ENCODE data around the gene ROPN1.

DNA sequence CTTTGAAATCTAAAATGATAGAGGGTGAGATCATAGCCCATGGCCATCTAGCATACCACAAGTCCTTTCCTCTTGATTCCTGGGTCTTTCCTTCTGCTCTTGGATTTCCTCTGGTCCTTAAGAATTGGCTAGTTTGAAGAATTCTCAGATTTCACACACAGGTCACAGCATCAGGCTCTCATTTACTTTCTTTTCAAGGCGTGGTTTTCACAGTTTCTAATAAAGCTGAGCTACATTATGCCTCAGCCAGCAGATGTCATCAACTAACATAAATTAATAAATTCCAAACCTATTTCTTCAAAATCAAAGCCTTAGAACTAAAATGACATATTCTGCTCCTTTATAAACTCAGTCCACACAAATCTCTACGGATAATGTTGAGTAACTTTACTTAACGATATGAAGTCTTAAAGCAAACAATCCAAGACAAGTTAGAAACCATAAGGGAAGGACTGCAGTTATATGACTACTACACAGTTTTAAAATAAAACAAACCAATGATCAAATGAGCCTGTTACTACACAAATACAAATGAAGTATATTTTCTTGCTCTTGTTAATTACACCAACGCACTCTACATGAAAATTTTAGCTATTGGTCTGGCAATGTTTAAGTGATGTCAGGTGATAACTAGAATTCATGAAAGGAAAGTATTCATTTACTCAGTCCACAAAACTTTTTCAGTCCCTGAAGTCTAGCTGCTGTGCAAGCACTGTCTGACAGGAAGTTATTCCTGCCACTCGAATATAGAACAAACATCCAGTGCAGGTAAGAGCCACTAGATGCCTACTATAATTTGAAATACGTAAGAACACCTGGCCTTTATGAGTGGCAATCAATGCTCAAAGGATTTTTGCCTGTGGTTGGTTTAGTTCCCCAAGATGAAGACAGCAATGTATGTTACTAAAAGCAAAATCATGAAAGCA lies 40.1 kb downstream of the ROPN1 start:
- TF ChIP-seq EZH2phosphoT487 (IDR thresholded peaks at IDR 0.05; ENCODE audit: insufficient read depth, low read depth) (no peak), EZH2 (IDR thresholded peaks at IDR 0.05; ENCODE audit: insufficient read depth, poor library complexity, severe bottlenecking) (no peak)

Measured in GM23248 (cell line).